Pancreas (tissue), 10 donors: ENCODE results near the gene ATP6V0C. TPM values are rescaled to one million over a fixed set of nuclear protein-coding genes. Genes with fewer than 3 reads are reported as not detected.
"Not testable (repeated sequence)": the region's sequence is repeated elsewhere in the genome, so short reads cannot be mapped to it uniquely, and the experiment has no call there.

Source experiments
- ATAC-seq, 4 donors: fragments of 200-7000 bp; cut with Tn5 transposase; one replicate each; pipeline versions ENCODE4 v1.8.0 to v1.9.1; 2020; ENCODE audit warnings: mild to moderate bottlenecking in 4 of 4, moderate library complexity in 4 of 4
- DNase-seq, 6 donors: peaks; one replicate each; pipeline ENCODE4 v3.0.0-alpha.2; 2020
- FAIRE-seq: peaks from 2 replicates; lab custom pipeline; 2012; peaks lifted over from hg19 to GRCh38; lab: Jason Lieb, UNC
- H3K27ac ChIP-seq, 4 donors: fragments of 200-600 bp; sonication (generic); 1 replicate in 3 of 4; 2 replicates in 1 of 4; pipeline versions ENCODE4 v1.5.0 to v1.8.0; 2020
- H3K27me3 ChIP-seq, 4 donors: fragments of 200-600 bp; one replicate each; pipeline ENCODE4 v1.8.0; 2021
- H3K36me3 ChIP-seq, 3 donors: fragments of 200-600 bp; sonication (generic) in 1 of 3; one replicate each; pipeline versions ENCODE4 v1.5.0 to v1.8.0; 2020 to 2021
- H3K4me1 ChIP-seq, 3 donors: fragments of 200-600 bp; one replicate each; pipeline ENCODE4 v1.8.0; 2021
- H3K4me3 ChIP-seq, 4 donors: fragments of 200-600 bp; sonication (generic) in 2 of 4; one replicate each; pipeline versions ENCODE4 v1.5.0 to v1.8.0; 2020 to 2021
- H3K9me3 ChIP-seq, 4 donors: fragments of 200-600 bp; one replicate each; pipeline ENCODE4 v1.8.0; 2021
- WGBS, 2 donors: extraction: QIAGEN DNeasy Blood & Tissue Kit; methylation state at CpG; one replicate each; pipeline ENCODE4 v1.1.7; 2013; 5-methylcytosine and 5-hydroxymethylcytosine counted together
- intact Hi-C, 3 donors: fragments of 100-400 bp; cut with DNase I; formaldehyde crosslinking; loops; one replicate each; pipeline versions ENCODE4 v1.11.1 to v1.14.2; 2022
- polyA plus RNA-seq, 2 donors: library from polyadenylated mRNA; stranded (reverse); fragments of 200-250 nt; gene quantifications; one replicate each; pipeline ENCODE4 v1.2.3, GENCODE V29; 2013
- total RNA-seq, 6 donors: library from RNA; stranded (reverse); fragmentation: NEBNext Ultra II Directional in 4 of 6; extraction: Animal tissue kit (Norgen Biotek cat#: 25700) in 4 of 6; gene quantifications; one replicate each; pipeline versions ENCODE4 v1.2.1 to v1.2.4, GENCODE V29; 2021 to 2023
- TF ChIP-seq, protein P1 (sequence below), 4 donors: fragments of 200-600 bp; sonication (generic) in 3 of 4; IDR thresholded peaks; one replicate each; pipeline versions ENCODE4 v1.5.0 to v1.8.0; 2021; ENCODE audit warnings: antibody characterized with exemption in 4 of 4
- donor health status: healthy with polysubstance abuse.
- donor health status: DM: no; HTN: no; CAD: no; lungs with moderate emphysema.
- donor health status: DM: no; HTN: no; CAD: no.
- donor health status: control.
- donor health status: control.
- donor health status: Bipolar disorder and iron deficiency.
- donor health status: DM: yes; HTN: yes; CAD: no.
- donor health status: DM: no; HTN: no; CAD: no.
- donor health status: DM: no; HTN: no; CAD: no.
- donor health status: DM: yes; HTN: yes; CAD: no.

The ATP6V0C gene
- total and polyA plus RNA-seq, 8 donors, result 39.9 to 124 (median 66.8) TPM

DNA sequence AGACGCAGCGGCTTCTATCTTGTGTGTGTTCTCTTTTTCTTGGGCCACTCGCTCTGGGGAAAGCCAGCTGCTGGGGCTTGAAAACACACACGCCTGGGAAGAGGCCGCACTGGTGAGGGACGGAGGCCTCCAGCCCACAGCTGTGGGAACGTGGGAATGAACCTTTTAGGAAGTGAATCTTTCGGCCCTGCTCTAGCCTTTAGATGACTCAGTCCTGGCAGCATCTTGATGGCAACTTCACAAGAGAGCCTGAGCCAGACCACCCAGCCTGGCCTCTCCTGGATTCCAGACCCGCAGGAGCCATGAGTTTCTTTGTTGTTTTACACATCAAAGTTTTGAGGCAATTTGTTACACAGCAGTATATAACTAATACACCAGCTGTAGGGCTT lies 21.9 kb downstream of the ATP6V0C start:
- no peak for FAIRE-seq
- H3K27ac ChIP-seq, result no peak overlapping the region

DNA sequence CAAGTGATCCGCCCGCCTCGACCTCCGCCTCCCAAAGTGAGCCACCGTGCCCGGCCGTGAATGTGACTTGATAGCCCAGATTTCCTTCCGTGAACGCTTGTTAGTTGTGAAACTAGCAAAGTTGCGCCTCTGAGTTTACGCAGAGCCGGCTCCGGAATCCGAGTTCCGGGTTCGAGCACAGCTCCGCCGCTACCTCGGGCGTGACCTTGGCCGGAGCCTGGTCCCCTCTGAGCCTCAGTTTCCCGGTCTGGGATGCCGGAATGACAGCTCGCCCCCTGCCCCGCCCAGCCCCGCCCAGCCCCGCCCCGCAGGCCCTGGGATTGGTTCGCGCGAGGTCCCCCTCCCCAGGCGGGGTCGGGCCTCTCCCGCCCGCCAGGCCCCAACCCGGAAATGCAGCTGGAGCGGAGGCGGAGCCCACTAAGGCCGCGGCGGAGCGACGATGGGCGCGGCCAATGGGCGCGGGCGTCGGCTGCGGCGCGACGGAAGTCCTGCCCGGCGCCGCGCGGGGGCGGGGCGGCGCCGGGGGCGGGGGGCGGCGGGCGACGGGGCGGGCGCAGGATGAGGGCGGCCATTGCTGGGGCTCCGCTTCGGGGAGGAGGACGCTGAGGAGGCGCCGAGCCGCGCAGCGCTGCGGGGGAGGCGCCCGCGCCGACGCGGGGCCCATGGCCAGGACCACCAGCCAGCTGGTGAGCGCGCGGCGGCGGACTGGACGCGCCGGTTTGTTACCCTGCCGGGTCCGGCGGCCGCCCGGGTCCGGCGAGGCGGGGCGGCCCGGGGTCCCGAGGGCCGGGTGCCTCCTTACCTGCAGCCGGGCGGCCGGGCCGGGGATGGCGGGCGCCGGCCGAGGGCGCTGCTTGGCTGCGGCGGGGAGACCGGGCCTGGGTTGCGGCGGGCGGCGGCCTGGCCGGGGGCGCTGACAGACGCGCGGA lies 24.0 kb downstream of the ATP6V0C start, which contains the start of gene PDPK1:
PDPK1 (plus strand) TSS at position 571 of the 929 bp plus-strand sequence; CDS start at position 663, 92 bp downstream.
- Histone ChIP-seq H3K27ac (peak within 1 kb of the TSS; percentile 49 to 79 (median 62)), H3K9me3 (no peaks in the 10 kb centered on the region), H3K36me3 (no peaks in the 10 kb centered on the region), H3K4me1 (peaks cover 8 to 22% (median 9%) of the 10 kb centered on the region in 3 donors), H3K4me3 (peak within 1 kb of the TSS; percentile 40 to 61 (median 50)), H3K27me3 (no peaks in the 10 kb centered on the region)
- 0% methylated on average over 69 to 126 of the region's 126 CpGs for WGBS, 2 donors
- ATAC-seq, result peak; percentile 90 to 92 (median 90)
- intact Hi-C loops, result no loop called here
- peak; percentile 92 to 97 (median 96) for DNase-seq
- FAIRE-seq, result no peak
- TF ChIP-seq, protein P1, sequence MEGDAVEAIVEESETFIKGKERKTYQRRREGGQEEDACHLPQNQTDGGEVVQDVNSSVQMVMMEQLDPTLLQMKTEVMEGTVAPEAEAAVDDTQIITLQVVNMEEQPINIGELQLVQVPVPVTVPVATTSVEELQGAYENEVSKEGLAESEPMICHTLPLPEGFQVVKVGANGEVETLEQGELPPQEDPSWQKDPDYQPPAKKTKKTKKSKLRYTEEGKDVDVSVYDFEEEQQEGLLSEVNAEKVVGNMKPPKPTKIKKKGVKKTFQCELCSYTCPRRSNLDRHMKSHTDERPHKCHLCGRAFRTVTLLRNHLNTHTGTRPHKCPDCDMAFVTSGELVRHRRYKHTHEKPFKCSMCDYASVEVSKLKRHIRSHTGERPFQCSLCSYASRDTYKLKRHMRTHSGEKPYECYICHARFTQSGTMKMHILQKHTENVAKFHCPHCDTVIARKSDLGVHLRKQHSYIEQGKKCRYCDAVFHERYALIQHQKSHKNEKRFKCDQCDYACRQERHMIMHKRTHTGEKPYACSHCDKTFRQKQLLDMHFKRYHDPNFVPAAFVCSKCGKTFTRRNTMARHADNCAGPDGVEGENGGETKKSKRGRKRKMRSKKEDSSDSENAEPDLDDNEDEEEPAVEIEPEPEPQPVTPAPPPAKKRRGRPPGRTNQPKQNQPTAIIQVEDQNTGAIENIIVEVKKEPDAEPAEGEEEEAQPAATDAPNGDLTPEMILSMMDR (IDR thresholded peaks at IDR 0.05), result no peak

More for the DNA sequence above, 21.9 kb downstream of the ATP6V0C start:
- H3K9me3 ChIP-seq, result no peaks in the 10 kb centered on the region
- no peaks in the 10 kb centered on the region for H3K27me3 ChIP-seq
- intact Hi-C loops, result no loop called here
- H3K4me1 ChIP-seq, result peaks cover 3 to 14% (median 9%) of the 10 kb centered on the region in 3 donors
- DNase-seq, result peak in 3 of 6 donors; percentile 5 to 34 (median 20)
- 83 to 86% methylated on average over 9 of the region's 9 CpGs for WGBS, 2 donors
- H3K36me3 ChIP-seq, result no peaks in the 10 kb centered on the region
- TF ChIP-seq, protein P1 (IDR thresholded peaks at IDR 0.05), result no peak
- no peak overlapping the region for H3K4me3 ChIP-seq
- no peak for ATAC-seq

DNA sequence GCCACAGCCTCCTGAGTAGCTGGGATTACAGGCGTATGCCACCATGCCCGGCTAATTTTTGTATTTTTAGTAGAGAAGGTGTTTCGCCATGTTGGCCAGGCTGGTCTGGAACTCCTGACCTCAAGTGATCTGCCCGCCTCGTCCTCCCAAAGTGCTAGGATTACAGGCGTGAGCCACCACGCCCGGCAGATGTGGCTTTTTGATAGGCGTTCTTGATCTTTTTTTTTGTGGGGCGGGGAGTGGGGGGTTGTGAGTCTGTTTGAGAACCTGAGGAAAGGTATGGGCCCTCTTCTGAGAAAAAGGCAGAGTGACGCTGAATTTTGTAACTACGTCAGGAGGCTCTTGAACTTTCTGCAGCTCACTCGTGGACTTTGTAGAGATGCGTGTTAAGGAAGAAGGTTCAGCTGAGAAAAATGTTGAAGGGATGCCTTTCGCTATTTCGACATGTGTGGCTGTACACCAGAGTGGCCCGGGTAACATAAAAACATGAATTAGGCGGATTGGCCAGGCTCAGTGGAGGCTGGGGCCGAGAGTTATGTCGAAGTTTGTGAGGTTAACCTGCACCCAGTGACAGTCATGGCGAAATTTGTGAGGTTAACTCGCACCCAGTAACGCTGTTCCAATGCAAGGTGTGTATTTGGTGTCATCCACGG lies 25.6 kb downstream of the ATP6V0C start:
- H3K27ac ChIP-seq, FAIRE-seq, intact Hi-C loops, H3K27me3 ChIP-seq, H3K36me3 ChIP-seq, ATAC-seq, H3K9me3 ChIP-seq: not testable (repeated sequence)
- Histone ChIP-seq H3K4me3 (peak overlapping the region in 1 of 4 donors; percentile 61), H3K4me1 (peaks cover 5 to 22% (median 8%) of the 10 kb centered on the region in 3 donors)
- 58 to 66% methylated on average over 24 of the region's 24 CpGs for WGBS, 2 donors
- DNase-seq, result peak in 2 of 6 donors; percentile 14

DNA sequence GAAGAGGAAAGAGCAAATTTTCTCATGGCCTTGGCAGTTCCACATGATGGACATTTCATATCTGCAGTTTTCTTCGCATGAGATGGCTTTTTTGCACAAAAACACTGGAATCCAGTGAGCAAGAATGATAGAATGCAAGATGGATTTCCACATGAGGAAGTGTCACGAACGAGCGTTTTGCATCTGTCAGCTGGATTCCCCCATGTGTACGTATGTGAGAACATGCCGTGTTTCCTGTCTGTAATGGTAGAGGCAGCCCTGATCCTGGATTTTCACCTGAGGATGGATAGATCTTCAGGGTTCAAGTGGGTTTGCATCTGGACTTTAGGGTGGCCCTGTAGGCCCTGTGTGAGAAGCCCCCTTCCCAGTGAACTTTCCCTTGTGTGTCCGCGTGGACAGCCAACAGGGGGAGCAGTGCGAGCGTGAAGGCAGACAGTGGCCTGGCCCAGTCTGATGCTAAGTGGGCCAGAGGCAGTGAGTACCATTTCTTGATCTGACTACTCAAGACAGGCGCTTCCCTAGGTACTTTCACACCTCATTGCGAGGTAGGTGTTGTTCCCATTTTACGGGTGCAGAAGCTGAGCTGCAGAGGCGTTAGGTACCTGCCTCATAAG lies 26.2 kb downstream of the ATP6V0C start:
- intact Hi-C loops, H3K4me3 ChIP-seq, FAIRE-seq, H3K27me3 ChIP-seq, ATAC-seq, H3K27ac ChIP-seq, H3K9me3 ChIP-seq, H3K36me3 ChIP-seq: not testable (repeated sequence)
- peak in 5 of 6 donors; percentile 12 to 63 (median 36) for DNase-seq
- TF ChIP-seq, protein P1 (IDR thresholded peaks at IDR 0.05), result peak in 1 of 4 donors; percentile 11
- WGBS, 2 donors, result 36 to 43% methylated on average over 14 of the region's 14 CpGs
- peaks cover 5 to 22% (median 8%) of the 10 kb centered on the region in 3 donors for H3K4me1 ChIP-seq

DNA sequence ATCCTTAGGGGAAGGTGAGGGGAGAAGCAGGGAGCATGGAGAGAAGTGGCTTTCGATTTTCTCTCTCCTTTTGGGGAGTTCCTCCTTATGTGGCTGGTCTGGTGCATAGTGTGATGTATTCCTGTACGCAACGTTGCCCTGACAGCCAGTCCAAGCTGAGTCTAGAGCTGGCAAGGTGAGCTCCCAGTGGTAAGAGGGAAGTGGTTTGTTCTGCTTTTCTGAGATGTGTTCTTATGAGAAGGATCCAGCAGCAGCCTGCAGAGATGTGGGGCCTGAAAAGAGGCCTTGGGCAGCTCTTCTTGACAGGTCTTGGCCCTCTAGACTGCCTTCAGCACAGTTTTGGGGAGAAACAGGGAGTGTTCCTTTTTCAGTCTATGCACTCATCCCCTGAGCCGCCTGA lies 27.2 kb downstream of the ATP6V0C start:
- H3K9me3 ChIP-seq, H3K27me3 ChIP-seq, H3K27ac ChIP-seq, H3K36me3 ChIP-seq, FAIRE-seq, ATAC-seq, intact Hi-C loops, H3K4me3 ChIP-seq: not testable (repeated sequence)
- 44 to 46% methylated on average over 3 to 4 of the region's 4 CpGs for WGBS, 2 donors
- H3K4me1 ChIP-seq, result peaks cover 5 to 22% (median 8%) of the 10 kb centered on the region in 3 donors
- peak in 1 of 6 donors; percentile 1 for DNase-seq

DNA sequence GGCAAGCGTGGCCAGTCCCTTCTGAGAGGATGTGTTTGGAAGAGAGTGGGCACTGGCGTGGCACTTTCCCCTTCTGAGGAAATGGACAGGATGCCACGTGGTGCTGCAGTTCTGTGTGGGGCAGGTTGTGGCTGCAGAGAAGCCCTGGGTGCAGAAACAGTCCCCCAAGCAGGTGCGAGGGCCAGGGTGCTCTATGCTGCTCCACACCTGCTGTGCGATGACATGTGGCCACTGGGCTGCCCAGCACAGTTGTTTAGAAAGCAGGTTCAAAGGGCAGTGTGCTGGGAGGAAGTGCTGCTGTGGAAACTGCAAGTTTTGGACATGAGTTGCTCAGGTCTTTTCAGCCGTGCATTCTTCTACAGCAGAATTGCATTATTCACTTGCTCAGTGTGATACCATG lies 27.7 kb downstream of the ATP6V0C start:
- peaks cover 5 to 24% (median 8%) of the 10 kb centered on the region in 3 donors for H3K4me1 ChIP-seq
- not testable (repeated sequence) for H3K27me3 ChIP-seq, FAIRE-seq

DNA sequence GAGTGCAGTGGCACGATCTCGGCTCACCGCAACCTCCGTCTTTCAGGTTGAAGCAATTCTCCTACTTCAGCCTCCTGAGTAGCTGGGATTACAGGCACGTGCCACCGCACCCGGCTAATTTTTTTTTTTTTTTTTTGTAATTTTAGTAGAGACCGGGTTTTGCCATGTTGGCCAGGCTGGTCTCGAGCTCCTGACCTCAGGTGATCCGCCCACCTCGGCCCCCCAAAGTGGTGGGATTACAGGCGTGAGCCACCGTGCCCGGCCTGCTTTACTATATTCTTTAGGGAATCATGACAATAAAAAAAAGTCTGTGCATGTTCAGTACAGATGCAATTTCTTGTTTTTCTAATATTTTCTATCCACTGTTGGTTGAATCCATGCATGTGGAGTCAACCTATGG lies 30.0 kb downstream of the ATP6V0C start:
- peak in 1 of 6 donors; percentile 6 for DNase-seq

More for the DNA sequence above, 27.7 kb downstream of the ATP6V0C start:
- H3K4me3 ChIP-seq, H3K9me3 ChIP-seq, intact Hi-C loops, H3K36me3 ChIP-seq, H3K27ac ChIP-seq: not testable (repeated sequence)
- WGBS, 2 donors, result 18 to 36% methylated on average over 5 to 6 of the region's 6 CpGs
- DNase-seq (peak in 3 of 6 donors; percentile 19 to 60 (median 21)), ATAC-seq (peak in 3 of 4 donors; percentile 23 to 37 (median 24))

DNA sequence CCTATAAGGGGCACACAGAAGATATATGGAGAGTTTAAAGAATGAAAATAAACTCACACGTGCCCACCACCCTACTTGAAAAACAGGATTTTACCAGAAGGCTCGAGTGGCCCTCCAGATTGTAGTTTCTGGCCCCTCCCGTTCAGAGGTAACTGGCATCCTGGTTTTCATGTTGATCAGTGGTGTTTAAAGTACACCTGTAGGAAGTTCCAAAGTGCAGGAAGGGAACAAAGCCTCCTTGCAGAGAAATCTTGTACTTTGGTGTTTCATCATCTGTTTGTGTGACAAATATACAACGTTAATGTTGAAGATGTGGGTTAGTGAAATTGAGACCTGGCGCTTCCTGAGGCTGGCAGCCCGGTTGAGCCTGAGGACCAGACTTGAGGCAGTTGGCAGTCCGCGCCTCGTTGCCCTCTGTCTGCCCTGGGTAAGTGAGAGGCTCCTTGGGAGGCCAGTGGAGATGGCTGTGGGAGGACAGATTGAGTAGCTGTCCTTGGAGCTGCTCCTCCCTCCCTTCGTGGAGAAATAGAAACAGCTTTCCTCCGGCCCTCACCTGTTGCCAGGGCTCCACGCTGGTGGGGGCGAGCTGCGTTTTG lies 36.6 kb downstream of the ATP6V0C start:
- H3K4me3 ChIP-seq, H3K36me3 ChIP-seq, H3K27ac ChIP-seq, H3K4me1 ChIP-seq, H3K9me3 ChIP-seq, H3K27me3 ChIP-seq, FAIRE-seq, intact Hi-C loops, DNase-seq: not testable (repeated sequence)
- WGBS, 2 donors, result no CpG with 5 or more reads among the region's 14 CpGs
- ATAC-seq, result peak in 2 of 4 donors; percentile 5 to 11

More for the DNA sequence above, 30.0 kb downstream of the ATP6V0C start:
- WGBS, 2 donors, result 84 to 85% methylated on average over 14 of the region's 14 CpGs
- H3K9me3 ChIP-seq, intact Hi-C loops, H3K4me3 ChIP-seq, H3K27me3 ChIP-seq, H3K27ac ChIP-seq, ATAC-seq, H3K36me3 ChIP-seq, FAIRE-seq: not testable (repeated sequence)
- H3K4me1 ChIP-seq, result peaks cover 5 to 22% (median 5%) of the 10 kb centered on the region in 3 donors
